VCaP (cell line): ENCODE measurements around the gene HORMAD2.
"Not testable (repeated sequence)": the region's sequence is repeated elsewhere in the genome, so short reads cannot be mapped to it uniquely, and the experiment has no call there.

Experiments used
- H3K27ac ChIP-seq: fragments of 450-650 bp; 2 replicates; pipeline ENCODE4 v1.5.1; 2017
- TF ChIP-seq, protein P1 (sequence below): fragments of 450-650 bp; conservative IDR thresholded peaks from 2 replicates; pipeline ENCODE4 v1.5.1; 2017; ENCODE audit warnings: mild to moderate bottlenecking, moderate library complexity

Gene HORMAD2

GRCh38 chr22:30077279-30077880 is 2.9 kb upstream of the HORMAD2 start:
- no peak overlapping the region for H3K27ac ChIP-seq

DNA sequence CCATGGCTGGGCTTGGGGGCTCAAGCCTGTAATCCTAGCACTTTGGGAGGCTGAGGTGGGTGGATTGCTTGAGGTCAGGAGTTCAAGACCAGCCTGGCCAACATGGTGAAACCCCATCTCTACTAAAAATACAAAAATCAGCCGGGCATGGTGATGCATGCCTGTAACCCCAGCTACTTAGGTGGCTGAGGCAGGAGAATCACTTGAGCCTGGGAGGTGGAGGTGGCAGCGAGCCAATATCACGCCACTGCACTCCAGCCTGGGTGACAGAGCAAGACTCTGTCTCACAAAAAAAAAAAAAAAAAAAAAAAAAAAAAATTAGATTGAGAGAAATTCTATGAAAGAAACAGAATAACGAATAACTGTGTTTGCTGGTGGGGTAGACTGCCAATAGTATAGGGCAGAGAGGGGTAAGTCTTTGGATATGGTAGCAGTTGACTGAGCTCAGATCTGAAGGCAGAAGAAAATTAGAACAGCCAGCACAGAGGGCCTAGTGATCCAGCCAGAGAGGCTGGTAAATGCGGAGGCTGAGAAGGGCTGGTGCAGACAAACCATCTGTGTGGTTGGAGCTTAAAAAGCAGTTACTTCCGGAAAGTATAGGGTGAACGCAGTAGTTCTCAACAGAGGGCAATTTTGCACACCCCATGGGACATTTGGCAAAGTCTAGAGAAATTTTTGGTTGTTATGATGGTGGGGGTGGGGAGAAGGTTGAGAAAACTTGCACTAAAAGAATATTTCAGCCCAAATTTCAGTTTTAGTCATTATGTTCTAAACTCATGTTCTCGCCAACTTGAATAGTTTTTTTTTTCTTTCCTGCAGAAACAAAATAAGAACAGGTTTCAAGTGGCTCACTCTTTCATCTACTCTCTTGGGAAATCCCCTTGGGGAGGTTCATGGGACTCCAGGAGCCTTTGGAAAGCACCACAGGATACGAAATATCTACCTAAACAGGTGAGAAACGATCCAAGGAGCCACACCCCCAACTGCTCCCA is 1.6 kb upstream of the HORMAD2 start:
- H3K27ac ChIP-seq, result no peak overlapping the region
- TF ChIP-seq, protein P1, sequence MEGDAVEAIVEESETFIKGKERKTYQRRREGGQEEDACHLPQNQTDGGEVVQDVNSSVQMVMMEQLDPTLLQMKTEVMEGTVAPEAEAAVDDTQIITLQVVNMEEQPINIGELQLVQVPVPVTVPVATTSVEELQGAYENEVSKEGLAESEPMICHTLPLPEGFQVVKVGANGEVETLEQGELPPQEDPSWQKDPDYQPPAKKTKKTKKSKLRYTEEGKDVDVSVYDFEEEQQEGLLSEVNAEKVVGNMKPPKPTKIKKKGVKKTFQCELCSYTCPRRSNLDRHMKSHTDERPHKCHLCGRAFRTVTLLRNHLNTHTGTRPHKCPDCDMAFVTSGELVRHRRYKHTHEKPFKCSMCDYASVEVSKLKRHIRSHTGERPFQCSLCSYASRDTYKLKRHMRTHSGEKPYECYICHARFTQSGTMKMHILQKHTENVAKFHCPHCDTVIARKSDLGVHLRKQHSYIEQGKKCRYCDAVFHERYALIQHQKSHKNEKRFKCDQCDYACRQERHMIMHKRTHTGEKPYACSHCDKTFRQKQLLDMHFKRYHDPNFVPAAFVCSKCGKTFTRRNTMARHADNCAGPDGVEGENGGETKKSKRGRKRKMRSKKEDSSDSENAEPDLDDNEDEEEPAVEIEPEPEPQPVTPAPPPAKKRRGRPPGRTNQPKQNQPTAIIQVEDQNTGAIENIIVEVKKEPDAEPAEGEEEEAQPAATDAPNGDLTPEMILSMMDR, result no peak

More at GRCh38 chr22:30077279-30077880, 2.9 kb upstream of the HORMAD2 start:
- TF ChIP-seq, protein P1, result no peak

DNA sequence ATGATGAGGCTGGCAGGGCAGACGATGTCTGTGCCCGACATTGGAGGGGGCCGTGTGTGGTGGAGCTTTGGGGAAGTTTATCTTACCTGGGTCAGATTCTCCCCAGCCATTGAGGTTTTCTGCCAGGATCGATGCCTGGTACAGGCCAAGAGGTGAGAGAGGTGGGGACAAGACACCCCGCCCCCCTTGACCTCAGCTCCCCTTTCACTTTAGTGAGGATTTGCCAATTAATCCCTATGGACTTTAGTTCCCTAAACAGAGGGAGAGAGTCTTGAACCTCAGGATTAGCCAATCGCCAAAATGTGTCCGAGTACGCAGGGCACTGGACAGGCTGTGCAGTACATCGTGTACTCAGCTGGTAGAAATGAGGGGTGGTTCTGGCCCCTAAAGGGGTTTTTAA is 541 bp downstream of the HORMAD2 start:
- TF ChIP-seq, protein P1, result no peak
- no peak overlapping the region for H3K27ac ChIP-seq

GRCh38 chr22:30086496-30086895 is 6.2 kb downstream of the HORMAD2 start:
- no peak overlapping the region for H3K27ac ChIP-seq
- TF ChIP-seq, protein P1, result no peak

DNA sequence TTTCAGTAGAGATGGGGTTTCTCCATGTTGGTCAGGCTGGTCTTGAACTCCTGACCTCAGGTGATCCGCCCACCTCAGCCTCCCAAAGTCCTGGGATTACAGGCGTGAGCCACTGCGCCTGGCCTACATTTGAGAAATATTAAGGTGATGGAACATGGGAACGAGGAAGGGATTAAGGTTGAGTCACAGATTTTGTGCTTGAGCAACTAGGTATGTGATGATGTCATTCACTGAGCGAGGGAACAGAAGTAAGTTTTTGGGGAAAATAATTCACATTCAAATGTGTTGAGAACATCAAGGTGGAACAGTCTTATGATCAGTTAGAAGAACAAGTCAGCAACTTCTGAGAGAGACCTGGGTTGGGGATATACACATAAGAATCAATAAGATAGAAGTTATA is 6.8 kb downstream of the HORMAD2 start:
- not testable (repeated sequence) for H3K27ac ChIP-seq

GRCh38 chr22:30087611-30088010 is 7.3 kb downstream of the HORMAD2 start:
- TF ChIP-seq, protein P1, result no peak
- H3K27ac ChIP-seq, result no peak overlapping the region

DNA sequence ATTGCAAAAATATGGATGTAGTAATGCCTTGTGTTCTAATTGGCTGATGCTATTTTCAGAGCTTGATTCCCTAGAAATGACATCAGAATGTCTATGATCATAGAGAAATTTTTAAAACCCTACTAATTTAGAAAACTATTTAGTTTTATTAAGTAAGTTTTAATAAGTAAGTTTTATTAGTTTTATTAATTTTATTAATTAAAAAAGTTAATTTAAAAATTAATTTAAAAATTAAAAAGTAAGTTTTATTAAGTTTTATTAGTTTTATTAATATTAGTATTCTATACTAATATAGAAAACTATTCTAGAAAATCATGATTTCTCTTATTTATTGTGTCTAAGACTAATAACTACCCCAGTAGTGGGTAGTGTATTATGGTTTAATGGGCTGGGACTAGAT is 8.2 kb downstream of the HORMAD2 start:
- H3K27ac ChIP-seq, result no peak overlapping the region
- TF ChIP-seq, protein P1, result no peak

DNA sequence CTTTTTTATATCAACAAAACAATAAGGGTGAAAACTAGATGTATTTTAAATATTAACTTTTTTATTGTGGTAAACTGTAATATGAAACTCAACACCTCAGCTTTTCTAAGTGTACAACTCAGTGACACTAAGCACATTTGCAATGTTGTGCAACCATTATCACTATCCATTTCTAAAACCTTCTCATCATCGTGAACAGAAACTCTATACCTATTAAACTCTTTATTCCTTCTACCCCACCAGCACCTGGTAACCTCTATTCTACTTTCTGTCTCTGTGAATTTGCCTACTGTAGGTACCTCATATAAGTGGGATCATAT is 9.4 kb downstream of the HORMAD2 start:
- H3K27ac ChIP-seq, result peak overlapping the region; percentile 43
- TF ChIP-seq, protein P1, result no peak
